GM06990 (cell line): ENCODE data around the gene TMEM150A.

Experiments used
- DNase-seq: peaks from one replicate; pipeline ENCODE4 v3.0.0-alpha.2; 2011; ENCODE audit not compliant: insufficient read length; ENCODE audit errors: extremely low read depth
- H3K27me3 ChIP-seq: replicated peaks from 2 replicates; pipeline ENCODE4 v1.6.0; 2011; ENCODE audit warnings: low read length; ENCODE audit not compliant: control insufficient read depth, insufficient read depth
- H3K36me3 ChIP-seq: 2 replicates; pipeline ENCODE4 v1.5.1; 2011; ENCODE audit warnings: low read length; ENCODE audit not compliant: control insufficient read depth, insufficient read depth
- H3K4me3 ChIP-seq: replicated peaks from 2 replicates; pipeline ENCODE4 v1.5.1; 2011; ENCODE audit warnings: low read depth, mild to moderate bottlenecking, control low read depth, low read length
- TF ChIP-seq, protein P1 (sequence below): IDR thresholded peaks from 2 replicates; pipeline ENCODE4 v1.5.1; 2011; ENCODE audit warnings: low read length, control low read depth, mild to moderate bottlenecking, inconsistent platforms; ENCODE audit not compliant: insufficient read depth, poor library complexity, severe bottlenecking

Gene TMEM150A

DNA sequence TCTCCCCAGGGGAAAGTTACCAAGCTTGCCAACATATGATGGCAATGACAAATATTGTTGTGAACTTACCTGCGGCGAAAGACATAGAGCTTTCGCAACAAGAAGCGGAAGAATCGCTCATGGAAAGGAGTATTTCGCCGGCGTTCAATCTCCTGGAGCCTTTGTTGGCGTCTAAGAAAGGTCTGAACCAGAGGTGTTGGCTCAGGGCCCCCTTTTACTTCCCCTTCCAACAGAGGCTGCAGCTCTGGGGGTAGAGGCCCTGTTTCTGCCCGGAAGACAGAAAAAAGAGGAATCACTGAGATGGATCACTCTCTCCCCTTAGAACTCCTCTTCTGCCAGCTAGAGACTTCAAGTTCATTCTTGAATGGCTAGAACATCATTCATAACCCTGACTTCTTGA, 52.0 kb downstream of the TMEM150A start:
- no peak for DNase-seq
- peaks cover 24% of the 10 kb centered on the region for H3K36me3 ChIP-seq

DNA sequence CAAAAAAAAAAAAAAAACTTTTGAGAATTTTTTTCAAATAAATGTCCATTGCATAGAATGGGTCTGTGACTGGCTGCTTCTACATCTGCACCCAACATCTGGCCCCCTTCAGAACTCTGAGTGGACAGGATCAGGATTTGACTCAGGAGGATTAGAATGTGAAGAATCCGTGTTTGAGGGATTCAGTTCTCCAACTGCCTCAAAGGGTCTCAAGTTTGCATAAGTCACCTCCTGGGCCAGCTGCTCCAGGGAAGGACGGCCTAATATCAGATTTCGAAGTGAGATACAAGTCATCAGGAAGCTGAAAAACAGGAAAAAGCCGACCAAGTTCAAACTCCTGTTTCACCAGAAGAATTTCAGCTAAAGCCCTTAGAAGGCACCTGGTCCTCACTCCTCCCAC, 52.7 kb downstream of the TMEM150A start:
- H3K4me3 ChIP-seq, result no peak overlapping the region
- H3K36me3 ChIP-seq, result peaks cover 20% of the 10 kb centered on the region
- TF ChIP-seq, protein P1, sequence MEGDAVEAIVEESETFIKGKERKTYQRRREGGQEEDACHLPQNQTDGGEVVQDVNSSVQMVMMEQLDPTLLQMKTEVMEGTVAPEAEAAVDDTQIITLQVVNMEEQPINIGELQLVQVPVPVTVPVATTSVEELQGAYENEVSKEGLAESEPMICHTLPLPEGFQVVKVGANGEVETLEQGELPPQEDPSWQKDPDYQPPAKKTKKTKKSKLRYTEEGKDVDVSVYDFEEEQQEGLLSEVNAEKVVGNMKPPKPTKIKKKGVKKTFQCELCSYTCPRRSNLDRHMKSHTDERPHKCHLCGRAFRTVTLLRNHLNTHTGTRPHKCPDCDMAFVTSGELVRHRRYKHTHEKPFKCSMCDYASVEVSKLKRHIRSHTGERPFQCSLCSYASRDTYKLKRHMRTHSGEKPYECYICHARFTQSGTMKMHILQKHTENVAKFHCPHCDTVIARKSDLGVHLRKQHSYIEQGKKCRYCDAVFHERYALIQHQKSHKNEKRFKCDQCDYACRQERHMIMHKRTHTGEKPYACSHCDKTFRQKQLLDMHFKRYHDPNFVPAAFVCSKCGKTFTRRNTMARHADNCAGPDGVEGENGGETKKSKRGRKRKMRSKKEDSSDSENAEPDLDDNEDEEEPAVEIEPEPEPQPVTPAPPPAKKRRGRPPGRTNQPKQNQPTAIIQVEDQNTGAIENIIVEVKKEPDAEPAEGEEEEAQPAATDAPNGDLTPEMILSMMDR, result no peak

More for the DNA sequence above, 52.0 kb downstream of the TMEM150A start:
- H3K4me3 ChIP-seq, result no peak overlapping the region
- no peaks in the 10 kb centered on the region for H3K27me3 ChIP-seq
- TF ChIP-seq, protein P1, result no peak

DNA sequence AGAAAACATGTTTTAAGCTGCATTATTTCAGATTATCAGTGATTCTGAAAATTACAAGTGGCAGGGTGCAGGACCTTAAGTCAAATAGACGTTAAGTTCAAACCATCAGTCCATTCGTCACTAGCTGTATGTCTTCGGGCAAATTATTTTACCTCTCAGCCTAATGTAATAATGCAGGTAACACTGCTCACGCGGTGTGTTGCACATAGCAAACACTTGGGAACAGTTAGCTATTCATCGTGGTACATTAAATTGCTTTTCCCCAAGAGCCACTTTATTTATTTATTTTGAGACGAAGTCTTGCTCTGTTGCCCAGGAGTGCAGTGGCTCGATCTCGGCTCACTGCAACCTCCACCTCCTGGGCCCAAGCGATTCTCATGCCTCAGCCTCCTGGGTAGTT, 53.4 kb downstream of the TMEM150A start:
- TF ChIP-seq, protein P1, result no peak
- no peak for DNase-seq
- Histone ChIP-seq H3K27me3 (no peaks in the 10 kb centered on the region), H3K36me3 (peaks cover 20% of the 10 kb centered on the region), H3K4me3 (no peak overlapping the region)

More for the DNA sequence above, 52.7 kb downstream of the TMEM150A start:
- no peaks in the 10 kb centered on the region for H3K27me3 ChIP-seq
- DNase-seq, result no peak

DNA sequence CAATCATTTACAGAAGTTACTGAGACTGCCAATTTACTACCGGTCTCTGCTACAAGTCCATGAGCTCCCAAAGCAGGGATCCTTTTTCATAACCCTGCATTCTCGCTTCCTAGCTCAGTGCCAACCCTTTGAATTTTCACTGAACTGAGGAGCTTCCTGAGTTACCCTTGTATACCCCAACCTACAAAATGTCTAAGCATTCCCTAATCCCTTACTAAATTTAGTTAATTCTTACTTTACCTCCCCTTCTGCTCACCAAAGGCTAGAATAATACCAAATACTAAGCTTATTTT, 53.9 kb downstream of the TMEM150A start:
- no peak for DNase-seq
- TF ChIP-seq, protein P1, result no peak
- peaks cover 19% of the 10 kb centered on the region for H3K36me3 ChIP-seq
- no peak overlapping the region for H3K4me3 ChIP-seq
- no peaks in the 10 kb centered on the region for H3K27me3 ChIP-seq
